Measurements from ENCODE around the gene WDFY2.

WDFY2 gene

DNA sequence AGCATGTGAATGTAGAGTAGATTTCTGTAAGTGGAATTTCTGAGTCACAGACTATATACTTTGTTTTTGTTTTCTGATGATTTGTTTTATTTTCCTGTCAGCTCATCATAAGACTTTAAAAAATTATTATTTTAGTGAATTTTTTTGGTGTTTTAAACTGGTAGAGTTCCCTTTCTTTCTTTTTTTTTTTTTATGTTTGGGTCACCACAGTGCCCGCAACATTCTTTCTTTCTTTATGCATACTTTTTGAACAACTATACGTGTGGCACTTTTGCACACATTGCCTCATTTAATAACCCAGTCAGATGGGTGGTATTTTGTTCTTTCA is 46.0 kb downstream of the WDFY2 start:
- H3K4me3 ChIP-seq (ENCODE audit: low read depth, low read length), result no peak overlapping the region
- TF ChIP-seq, protein P1, sequence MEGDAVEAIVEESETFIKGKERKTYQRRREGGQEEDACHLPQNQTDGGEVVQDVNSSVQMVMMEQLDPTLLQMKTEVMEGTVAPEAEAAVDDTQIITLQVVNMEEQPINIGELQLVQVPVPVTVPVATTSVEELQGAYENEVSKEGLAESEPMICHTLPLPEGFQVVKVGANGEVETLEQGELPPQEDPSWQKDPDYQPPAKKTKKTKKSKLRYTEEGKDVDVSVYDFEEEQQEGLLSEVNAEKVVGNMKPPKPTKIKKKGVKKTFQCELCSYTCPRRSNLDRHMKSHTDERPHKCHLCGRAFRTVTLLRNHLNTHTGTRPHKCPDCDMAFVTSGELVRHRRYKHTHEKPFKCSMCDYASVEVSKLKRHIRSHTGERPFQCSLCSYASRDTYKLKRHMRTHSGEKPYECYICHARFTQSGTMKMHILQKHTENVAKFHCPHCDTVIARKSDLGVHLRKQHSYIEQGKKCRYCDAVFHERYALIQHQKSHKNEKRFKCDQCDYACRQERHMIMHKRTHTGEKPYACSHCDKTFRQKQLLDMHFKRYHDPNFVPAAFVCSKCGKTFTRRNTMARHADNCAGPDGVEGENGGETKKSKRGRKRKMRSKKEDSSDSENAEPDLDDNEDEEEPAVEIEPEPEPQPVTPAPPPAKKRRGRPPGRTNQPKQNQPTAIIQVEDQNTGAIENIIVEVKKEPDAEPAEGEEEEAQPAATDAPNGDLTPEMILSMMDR (IDR thresholded peaks at IDR 0.05; ENCODE audit: borderline replicate concordance, insufficient read depth, low read depth, low read length), result no peak

DNA sequence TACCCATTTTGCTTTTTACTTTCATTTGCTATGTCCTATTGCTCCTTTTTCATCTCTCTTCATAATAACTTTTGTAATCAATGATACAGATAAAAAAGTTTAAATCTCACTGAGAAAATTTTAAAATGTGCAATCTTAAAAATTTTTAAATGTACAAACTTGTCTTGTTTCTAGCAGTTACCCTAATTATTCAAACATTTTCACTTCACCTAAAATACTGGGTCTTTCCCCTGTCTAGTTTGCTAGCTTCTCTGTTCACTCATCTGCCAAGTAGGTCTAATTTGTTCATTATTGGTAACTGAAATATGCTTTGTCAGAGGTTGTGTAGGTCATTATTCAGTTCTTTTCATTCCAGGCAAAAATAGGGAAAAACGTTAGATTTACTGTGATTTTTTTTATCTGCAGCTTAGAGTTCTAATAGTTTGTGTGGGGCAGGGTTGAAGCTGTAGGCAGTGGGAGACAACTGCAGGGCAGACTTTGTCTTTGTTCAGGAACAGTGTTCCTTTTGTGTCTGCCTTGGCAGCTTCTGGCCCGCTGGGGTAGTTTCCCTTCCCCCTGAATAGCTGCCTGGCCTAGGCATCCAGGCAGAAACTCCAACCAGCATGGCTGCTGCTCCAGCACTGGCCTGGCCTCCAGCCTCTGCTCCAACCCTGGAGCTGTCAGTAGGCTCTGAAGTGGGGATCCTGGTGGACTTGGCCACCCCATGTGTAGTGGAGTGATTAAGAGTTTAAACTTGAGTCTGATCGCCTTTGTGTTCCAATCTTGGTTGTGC is 48.5 kb downstream of the WDFY2 start:
- H3K4me3 ChIP-seq (ENCODE audit: low read depth, low read length), result no peak overlapping the region

DNA sequence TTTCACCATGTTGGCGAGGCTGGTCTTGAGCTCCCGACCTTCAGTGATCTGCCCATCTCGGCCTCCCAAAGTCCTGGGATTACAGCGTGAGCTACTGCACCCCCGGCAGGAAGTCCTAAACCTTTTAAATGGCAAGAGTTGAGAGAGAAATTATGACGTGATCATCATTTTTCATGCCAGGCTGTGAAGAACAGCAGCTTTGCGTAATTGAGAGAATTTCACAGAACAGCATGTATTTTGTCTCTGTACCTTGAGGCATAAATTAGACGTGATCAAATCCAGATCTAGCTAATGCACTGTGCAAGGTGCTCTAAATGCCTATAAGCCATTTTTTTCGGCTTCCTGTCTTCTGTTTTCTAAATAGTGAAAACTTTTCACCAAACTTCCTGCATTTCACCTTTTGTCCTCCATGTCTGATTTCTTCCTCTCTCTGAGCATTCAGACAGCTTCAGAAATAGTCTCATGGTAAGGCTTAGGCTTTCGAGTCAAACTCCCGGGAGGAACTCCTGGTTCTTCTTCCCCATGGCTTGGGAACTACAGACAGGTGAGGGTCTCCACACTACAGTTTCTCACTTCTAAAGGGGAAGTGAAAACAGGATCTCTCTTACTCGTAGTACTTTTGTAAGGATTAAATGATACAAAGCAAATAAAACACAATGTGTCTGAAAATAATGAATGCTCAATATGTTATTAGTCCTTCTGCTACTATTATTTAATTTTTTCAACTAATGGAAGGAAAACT is 51.0 kb downstream of the WDFY2 start:
- H3K4me3 ChIP-seq (ENCODE audit: low read depth, low read length), result no peak overlapping the region
- TF ChIP-seq, protein P1 (IDR thresholded peaks at IDR 0.05; ENCODE audit: borderline replicate concordance, insufficient read depth, low read depth, low read length), result no peak

More for the DNA sequence above, 48.5 kb downstream of the WDFY2 start:
- TF ChIP-seq, protein P1 (IDR thresholded peaks at IDR 0.05; ENCODE audit: borderline replicate concordance, insufficient read depth, low read depth, low read length), result no peak

DNA sequence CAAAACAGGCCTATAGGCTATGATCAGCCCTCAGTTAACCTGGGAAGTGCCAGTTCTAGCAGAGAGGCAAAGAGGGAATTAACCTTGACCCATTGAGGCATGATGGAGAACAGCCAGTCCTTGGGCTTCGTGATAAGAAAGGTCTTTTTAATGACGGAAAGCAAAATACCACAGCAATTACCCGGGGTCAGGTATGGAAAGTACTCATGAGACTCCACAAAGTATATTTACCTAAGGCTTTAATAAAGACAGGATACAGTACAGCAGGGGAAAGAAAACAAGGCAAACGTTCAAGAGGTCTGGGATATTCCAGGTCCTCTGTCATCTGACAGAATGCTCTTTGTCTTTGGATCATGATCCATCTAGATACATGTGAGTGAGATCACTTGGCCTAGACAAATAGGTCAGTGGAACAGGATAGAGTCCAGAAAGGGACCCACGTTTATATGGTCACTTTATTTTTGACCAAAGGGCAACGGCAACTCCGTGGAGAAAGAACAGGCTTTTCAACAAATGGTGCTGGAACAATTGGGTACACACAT is 52.2 kb downstream of the WDFY2 start:
- TF ChIP-seq, protein P1 (IDR thresholded peaks at IDR 0.05; ENCODE audit: borderline replicate concordance, insufficient read depth, low read depth, low read length), result no peak
- H3K4me3 ChIP-seq (ENCODE audit: low read depth, low read length), result no peak overlapping the region

DNA sequence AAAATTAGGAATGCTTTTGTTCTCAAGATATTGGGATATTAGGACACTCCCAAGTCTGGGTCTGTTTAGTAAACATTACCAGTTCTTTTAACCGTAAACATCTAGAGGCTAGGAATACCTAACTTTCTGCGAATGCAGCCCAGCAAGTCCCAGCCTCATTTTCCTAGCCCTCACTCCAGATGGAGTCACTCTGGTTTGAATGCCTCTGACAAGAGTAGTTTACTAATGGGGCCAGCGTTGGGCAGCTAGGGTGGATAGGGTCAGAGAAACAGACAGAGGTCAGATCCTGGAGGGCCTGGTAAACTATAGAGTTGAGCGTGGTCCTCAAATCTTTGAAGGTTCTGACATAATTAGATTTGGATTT is 53.6 kb downstream of the WDFY2 start:
- H3K4me3 ChIP-seq (ENCODE audit: low read depth, low read length), result no peak overlapping the region
- TF ChIP-seq, protein P1 (IDR thresholded peaks at IDR 0.05; ENCODE audit: borderline replicate concordance, insufficient read depth, low read depth, low read length), result no peak

DNA sequence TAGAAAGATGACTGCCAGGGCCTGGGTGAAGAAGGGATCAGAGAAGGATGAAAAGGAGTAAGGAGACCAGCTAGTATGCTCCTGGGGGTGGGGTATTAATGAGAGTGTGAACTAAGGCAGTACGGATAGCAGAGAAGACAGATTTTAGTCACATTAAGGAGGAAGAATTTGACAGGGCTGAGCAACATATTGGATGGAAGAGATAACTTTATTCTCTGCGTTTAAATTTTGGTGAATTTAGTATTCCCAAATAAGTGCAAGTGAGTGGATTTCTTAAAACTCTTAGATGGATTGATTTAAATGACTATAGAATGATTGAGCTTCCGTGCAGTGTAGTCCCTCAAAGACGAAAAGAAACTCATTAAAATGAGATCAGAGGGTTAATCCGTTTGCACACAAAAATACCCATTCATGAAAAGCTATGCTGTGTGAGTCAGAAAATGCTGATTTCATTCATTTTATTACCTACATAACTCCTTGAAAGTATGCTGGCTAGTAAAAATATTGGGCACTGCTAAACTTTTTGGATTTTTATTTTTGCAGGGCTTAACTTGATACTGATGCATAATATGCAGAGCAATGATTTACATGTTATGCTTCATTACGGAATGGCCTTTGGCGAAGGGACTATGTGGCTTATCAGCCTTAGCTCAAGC is 54.1 kb downstream of the WDFY2 start:
- H3K4me3 ChIP-seq (ENCODE audit: low read depth, low read length), result no peak overlapping the region
- TF ChIP-seq, protein P1 (IDR thresholded peaks at IDR 0.05; ENCODE audit: borderline replicate concordance, insufficient read depth, low read depth, low read length), result no peak

All from GM12875 (cell line).